IMR-90 (cell line): ENCODE measurements around the gene PITPNM3. TPM values are rescaled to one million over a fixed set of nuclear protein-coding genes. Genes with fewer than 3 reads are reported as not detected.

Experiments used
- ATAC-seq: fragments of 200-7000 bp; cut with Tn5 transposase; 2 replicates; pipeline ENCODE4 v1.9.1; 2020; ENCODE audit warnings: low read depth, mild to moderate bottlenecking, moderate library complexity
- BruUV-seq: library from RNA; stranded (reverse); fragments of 400-500 nt; replicated peaks from 2 replicates; lab custom pipeline; 2021; lab: Mats Ljungman, UMichigan
- CTCF ChIA-PET: fragments of 300-600 bp; formaldehyde crosslinking; extraction: SDS; loops from one replicate; lab custom pipeline; 2021; ENCODE audit warnings: antibody characterized with exemption; lab: Yijun Ruan, JAX
- POLR2A ChIA-PET: fragments of 300-600 bp; sonication (Branson Sonifier 250); formaldehyde crosslinking; loops from one replicate; lab custom pipeline; 2022; ENCODE audit warnings: antibody characterized with exemption; ENCODE audit not compliant: unreplicated experiment; lab: Charles Lee
- DNase-seq: peaks from one replicate; pipeline ENCODE4 v3.0.0; 2013
- H2AFZ ChIP-seq: replicated peaks from 2 replicates; pipeline ENCODE3; 2013; ENCODE audit warnings: low read length, mild to moderate bottlenecking; ENCODE audit not compliant: poor library complexity
- H2AK5ac ChIP-seq: 2 replicates; pipeline ENCODE4 v1.6.1; 2013; ENCODE audit warnings: low read depth, low read length, inconsistent platforms
- H2AK9ac ChIP-seq: replicated peaks from 2 replicates; pipeline ENCODE3; 2013; ENCODE audit warnings: mild to moderate bottlenecking, low read depth, low read length, moderate library complexity; ENCODE audit not compliant: poor library complexity
- H2BK120ac ChIP-seq: 2 replicates; pipeline ENCODE4 v1.6.1; 2013; ENCODE audit warnings: low read depth, low read length, inconsistent platforms
- H2BK15ac ChIP-seq: 3 replicates; pipeline ENCODE4 v1.6.1; 2013; ENCODE audit warnings: low read depth, low read length, inconsistent platforms
- H2BK20ac ChIP-seq: 2 replicates; pipeline ENCODE4 v1.6.1; 2013; ENCODE audit warnings: low read depth, mild to moderate bottlenecking, inconsistent platforms, low read length, moderate library complexity
- H2BK5ac ChIP-seq: 2 replicates; pipeline ENCODE4 v1.6.1; 2013; ENCODE audit warnings: mild to moderate bottlenecking, low read depth, low read length, inconsistent platforms; ENCODE audit not compliant: poor library complexity, severe bottlenecking
- H3K14ac ChIP-seq: replicated peaks from 2 replicates; pipeline ENCODE4 v1.6.1; 2013; ENCODE audit warnings: low read depth, low read length, inconsistent platforms
- H3K18ac ChIP-seq: 2 replicates; pipeline ENCODE4 v1.6.1; 2013; ENCODE audit warnings: low read depth, low read length, control low read depth
- H3K23ac ChIP-seq: 2 replicates; pipeline ENCODE4 v1.6.1; 2013; ENCODE audit warnings: low read depth, low read length, inconsistent platforms
- H3K27ac ChIP-seq: 2 replicates; pipeline ENCODE4 v1.5.1; 2013; ENCODE audit warnings: mild to moderate bottlenecking, control low read depth, low read length; ENCODE audit not compliant: insufficient read depth
- H3K27me3 ChIP-seq: 2 replicates; pipeline ENCODE4 v1.6.1; 2013; ENCODE audit warnings: low read length; ENCODE audit not compliant: control insufficient read depth, insufficient read depth
- H3K36me3 ChIP-seq: 2 replicates; pipeline ENCODE4 v1.6.1; 2013; ENCODE audit warnings: low read length, mixed read lengths; ENCODE audit not compliant: control insufficient read depth, insufficient read depth
- H3K4ac ChIP-seq: 2 replicates; pipeline ENCODE4 v1.6.1; 2013; ENCODE audit warnings: low read depth, low read length, inconsistent platforms
- H3K4me1 ChIP-seq: 2 replicates; pipeline ENCODE4 v1.6.1; 2013; ENCODE audit warnings: low read length, mixed read lengths; ENCODE audit not compliant: control insufficient read depth, insufficient read depth
- H3K4me2 ChIP-seq: 2 replicates; pipeline ENCODE4 v1.6.1; 2013; ENCODE audit warnings: low read depth, mild to moderate bottlenecking, control low read depth, low read length, moderate library complexity
- H3K4me3 ChIP-seq: 2 replicates; pipeline ENCODE4 v1.5.1; 2013; ENCODE audit warnings: low read depth, mild to moderate bottlenecking, control low read depth, low read length, moderate library complexity; ENCODE audit not compliant: insufficient read depth
- H3K56ac ChIP-seq: 2 replicates; pipeline ENCODE4 v1.6.1; 2013; ENCODE audit warnings: low read length, inconsistent platforms; ENCODE audit not compliant: insufficient read depth; ENCODE audit errors: extremely low read depth
- H3K79me1 ChIP-seq, 2 experiments: 2 replicates each; pipeline ENCODE4 v1.6.1; 2013; ENCODE audit warnings: low read length in 2 of 2, inconsistent platforms in 1 of 2, low read depth in 1 of 2
- H3K9ac ChIP-seq: 2 replicates; pipeline ENCODE4 v1.6.1; 2013; ENCODE audit warnings: low read depth, low read length, control low read depth
- H3K9me1 ChIP-seq: 2 replicates; pipeline ENCODE4 v1.6.1; 2013; ENCODE audit warnings: low read length, inconsistent platforms; ENCODE audit not compliant: insufficient read depth
- H3K9me3 ChIP-seq: 2 replicates; pipeline ENCODE4 v1.6.1; 2013; ENCODE audit warnings: low read length; ENCODE audit not compliant: control insufficient read depth, insufficient read depth
- H4K20me1 ChIP-seq: 2 replicates; pipeline ENCODE4 v1.6.1; 2013; ENCODE audit warnings: low read length, inconsistent platforms; ENCODE audit not compliant: insufficient read depth
- H4K5ac ChIP-seq: 2 replicates; pipeline ENCODE4 v1.6.1; 2013; ENCODE audit warnings: mild to moderate bottlenecking, low read depth, low read length, control low read depth
- H4K8ac ChIP-seq, 2 experiments: 2 replicates each; pipeline ENCODE4 v1.6.1; 2013; ENCODE audit warnings: low read depth in 2 of 2, low read length in 2 of 2, control low read depth in 1 of 2, inconsistent platforms in 1 of 2
- H4K91ac ChIP-seq: 2 replicates; pipeline ENCODE4 v1.6.1; 2013; ENCODE audit warnings: low read depth, low read length, inconsistent platforms; ENCODE audit not compliant: insufficient read depth
- CTCF ChIP-seq: conservative IDR thresholded peaks from 2 replicates; pipeline ENCODE4 v1.5.1; 2012; ENCODE audit warnings: mild to moderate bottlenecking, low read depth, low read length, improper control_type of control experiment
- MAZ ChIP-seq: IDR thresholded peaks from 2 replicates; pipeline ENCODE4 v1.6.1; 2012; ENCODE audit warnings: low read depth, mild to moderate bottlenecking, low read length, improper control_type of control experiment, moderate library complexity, borderline replicate concordance
- MXI1 ChIP-seq: IDR thresholded peaks from 2 replicates; pipeline ENCODE4 v1.6.1; 2012; ENCODE audit warnings: low read depth, mild to moderate bottlenecking, low read length, moderate library complexity, borderline replicate concordance
- NFE2L2 ChIP-seq: fragments of 150-350 bp; IDR thresholded peaks from 2 replicates; pipeline ENCODE4 v1.6.1; 2016; ENCODE audit warnings: low read depth, mild to moderate bottlenecking, low read length
- RAD21 ChIP-seq: IDR thresholded peaks from 2 replicates; pipeline ENCODE4 v1.6.1; 2012; ENCODE audit warnings: low read length, improper control_type of control experiment
- RFX5 ChIP-seq: IDR thresholded peaks from 2 replicates; pipeline ENCODE4 v1.8.0; 2012; ENCODE audit warnings: low read depth, mild to moderate bottlenecking, low read length, moderate library complexity
- SMC3 ChIP-seq: fragments of 150-350 bp; IDR thresholded peaks from 2 replicates; pipeline ENCODE4 v1.6.1; 2016; ENCODE audit warnings: low read depth, mild to moderate bottlenecking, antibody characterized with exemption, low read length, moderate library complexity
- WGBS, 2 experiments: methylation state at CpG; one replicate each; pipeline versions ENCODE4 v1.1.5 to v1.1.7; 2013; ENCODE audit warnings: missing lambda C conversion rate in 2 of 2; ENCODE audit not compliant: insufficient read length in 1 of 2; ENCODE audit errors: extremely low coverage in 2 of 2; 5-methylcytosine and 5-hydroxymethylcytosine counted together
- dilution Hi-C: fragments of 300-500 bp; cut with HindIII; formaldehyde crosslinking; loops from one replicate; pipeline ENCODE4 v1.14.3; 2018; ENCODE audit warnings: low sequenced_read_pairs; ENCODE audit not compliant: unreplicated experiment
- in situ Hi-C: fragments of 300-500 bp; cut with MboI; formaldehyde crosslinking; loops from 3 replicates; pipeline ENCODE4 v1.14.3; 2019; ENCODE audit warnings: low sequenced_read_pairs, inconsistent platforms, mixed read lengths
- intact Hi-C: fragments of 100-400 bp; cut with micrococcal nuclease; formaldehyde crosslinking; loops from 2 replicates; pipeline ENCODE4 v1.10.0; 2022
- polyA plus RNA-seq, 3 experiments: library from polyadenylated mRNA; depleted of rRNA; stranded (reverse); fragments of >200 nt; gene quantifications; 2 replicates each; pipeline ENCODE4 v1.2.3, GENCODE V29; 2012; ENCODE audit warnings: low replicate concordance in 1 of 3
- total RNA-seq: library from RNA; depleted of rRNA; stranded (reverse); fragments of >200 nt; gene quantifications from 2 replicates; pipeline ENCODE4 v1.2.3, GENCODE V29; 2012

The PITPNM3 gene
- total and polyA plus RNA-seq, 2 of the 4 experiments (the other 2 are of a cell fraction): 0.54 to 1.7 TPM

DNA sequence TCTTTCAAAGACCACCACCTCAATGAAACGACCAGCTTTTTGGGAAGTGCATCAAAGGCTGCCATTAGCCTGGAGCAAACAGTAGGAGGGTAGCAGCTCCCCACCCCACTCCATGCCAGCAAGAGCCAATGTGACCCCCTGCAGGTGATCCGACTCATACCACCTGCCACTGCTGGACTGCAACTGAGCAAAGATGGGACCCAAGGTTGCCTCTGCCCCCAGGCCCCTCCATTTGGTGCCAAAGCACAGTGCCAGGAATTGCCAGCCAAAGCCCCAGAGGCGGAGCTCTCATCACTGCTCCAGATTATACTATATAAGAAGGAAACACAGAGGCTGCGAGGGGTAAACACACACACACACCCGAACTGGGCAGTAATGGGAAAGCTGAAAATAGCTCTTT is 8.3 kb downstream of the PITPNM3 start:
- no peaks in the 10 kb centered on the region for H3K9me1 ChIP-seq
- H4K91ac ChIP-seq: no peak overlapping the region
- H4K5ac ChIP-seq: no peak overlapping the region
- no peak overlapping the region for H3K56ac ChIP-seq
- ChIA-PET POLR2A (no interaction called here), CTCF (interaction anchor here (1.0 to 1.2 kb wide), 2 partner anchors 57 to 75 kb away, joined by 3 read pairs; no protein-coding TSS in a partner anchor)
- H3K79me1 ChIP-seq: no peaks in the 10 kb centered on the region
- no peak overlapping the region for H2AK9ac ChIP-seq
- H3K27me3 ChIP-seq: peaks cover 17% of the 10 kb centered on the region
- no peak overlapping the region for H2BK20ac ChIP-seq
- WGBS, 2 experiments: 60% methylated on average over 1 of the region's 5 CpGs; no CpG with 5 or more reads in 1 of the 2 experiments
- H3K14ac ChIP-seq: no peak overlapping the region
- H2AFZ ChIP-seq: no peak overlapping the region
- no peaks in the 10 kb centered on the region for H4K20me1 ChIP-seq
- H3K36me3 ChIP-seq: no peaks in the 10 kb centered on the region
- H3K4me1 ChIP-seq: no peaks in the 10 kb centered on the region
- H3K18ac ChIP-seq: no peak overlapping the region
- no peaks in the 10 kb centered on the region for H3K9me3 ChIP-seq
- H2BK5ac ChIP-seq: no peak overlapping the region
- TF ChIP-seq RAD21 (no peak), SMC3 (no peak), CTCF (no peak), RFX5 (no peak), MXI1 (no peak), NFE2L2 (no peak), MAZ (no peak)
- no peak overlapping the region for H3K4me2 ChIP-seq
- no peak overlapping the region for H3K4me3 ChIP-seq
- no peak overlapping the region for H2AK5ac ChIP-seq
- H3K23ac ChIP-seq: no peak overlapping the region
- H3K27ac ChIP-seq: no peak overlapping the region
- H3K4ac ChIP-seq: no peak overlapping the region
- no peak overlapping the region for H3K9ac ChIP-seq
- intact Hi-C loops (no loop called here), dilution Hi-C loops (no loop called here), in situ Hi-C loops (no loop called here)
- BruUV-seq: no TSS peak
- H2BK15ac ChIP-seq: no peak overlapping the region
- peak; percentile 27; the same call in 1 of the 2 replicates for ATAC-seq
- H4K8ac ChIP-seq: no peak overlapping the region
- H2BK120ac ChIP-seq: no peak overlapping the region
- DNase-seq: no peak
